Medulla oblongata (tissue), 1 donor: Measurements from ENCODE around the gene IL1A.

Experiments
- DNase-seq: peaks from one replicate; pipeline ENCODE4 v3.0.0-alpha.2; 2015; ENCODE audit errors: extremely low spot score

The IL1A gene

GRCh38 chr2:112818094-112818902 lies 34.0 kb upstream of the IL1A start:
- DNase-seq, result no peak

- DNase-seq, result no peak
These were observed 32.9 kb upstream of the IL1A start for GRCh38 chr2:112817082-112817689.

GRCh38 chr2:112814278-112814677 lies 30.0 kb upstream of the IL1A start:
- no peak for DNase-seq

DNA sequence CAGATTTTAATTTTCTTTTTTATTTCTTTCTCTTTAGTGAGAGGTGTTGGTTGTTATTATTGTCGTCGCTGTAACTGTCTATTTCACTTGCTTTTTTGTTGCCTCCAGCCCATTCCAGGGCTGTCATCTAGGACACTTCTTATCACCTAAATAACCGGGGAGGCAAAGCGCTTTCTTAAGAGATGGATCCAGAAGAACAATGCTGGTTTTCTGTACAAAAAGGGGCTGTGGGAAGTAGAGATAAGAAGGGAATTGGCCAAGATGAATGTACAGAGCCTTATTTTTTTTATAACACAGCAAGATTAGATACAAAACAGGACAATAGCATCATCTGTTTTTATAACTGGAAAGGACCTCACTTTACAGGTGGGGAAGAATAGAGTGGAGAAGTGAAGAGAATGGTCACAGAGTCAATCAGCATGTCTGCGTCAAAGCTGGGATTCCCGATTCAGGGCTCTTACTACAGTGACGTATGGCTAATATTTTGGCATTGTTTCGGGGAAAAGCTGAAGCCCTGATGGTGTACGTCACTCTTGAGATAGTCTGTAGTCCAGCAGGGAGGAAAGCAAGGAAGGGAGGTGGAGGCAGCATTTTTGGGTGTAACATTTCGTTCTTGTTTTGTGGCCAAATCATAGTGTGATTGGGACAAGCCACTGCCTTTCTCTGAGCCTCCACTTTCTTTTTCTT lies 29.1 kb upstream of the IL1A start:
- DNase-seq, result no peak

DNA sequence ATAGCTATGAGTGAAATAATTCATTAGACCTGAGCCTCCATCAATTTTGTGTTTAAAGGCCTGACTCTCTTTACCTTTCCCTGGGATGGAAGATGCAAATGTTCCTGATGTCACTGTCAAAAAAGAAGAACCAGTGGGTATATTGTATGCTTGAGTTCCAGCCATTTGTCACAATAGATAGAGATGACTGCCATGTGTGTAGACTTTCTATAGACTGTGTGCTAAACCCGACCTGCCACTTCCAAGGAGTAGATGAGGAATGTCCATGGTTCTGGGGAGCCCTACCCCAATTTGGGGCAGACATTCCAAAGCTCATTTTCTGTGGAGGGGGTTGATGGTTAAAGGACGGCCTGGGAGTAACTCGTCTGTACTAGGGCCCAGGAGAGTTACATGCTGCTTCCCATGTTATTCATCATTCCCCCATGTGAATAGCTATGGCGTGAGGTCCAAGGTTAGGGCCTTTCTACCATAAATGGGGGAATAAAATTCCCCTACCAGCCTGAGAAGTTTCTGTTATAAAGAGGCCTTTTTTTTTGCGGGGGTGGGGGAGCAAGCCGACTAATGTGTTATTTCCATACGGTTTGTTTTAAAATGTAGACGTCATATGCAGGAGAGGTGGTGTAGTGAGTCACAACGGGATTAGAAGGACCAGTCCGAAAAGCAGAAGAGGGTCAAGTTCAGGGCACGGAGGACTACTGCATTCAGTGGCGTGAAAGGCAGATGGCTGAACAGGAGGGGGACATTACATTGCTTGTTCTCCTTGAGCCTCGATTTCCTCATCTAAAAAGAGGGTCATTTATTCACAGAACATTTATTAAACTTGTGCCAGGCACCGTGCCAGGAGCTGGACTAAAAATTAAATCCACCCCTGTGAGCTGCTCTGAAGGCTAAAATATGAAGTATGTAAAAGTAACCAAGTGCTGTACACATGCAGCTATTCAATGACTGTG lies 28.3 kb upstream of the IL1A start:
- no peak for DNase-seq

GRCh38 chr2:112811841-112812306 lies 27.6 kb upstream of the IL1A start:
- no peak for DNase-seq

GRCh38 chr2:112811276-112811831 lies 27.1 kb upstream of the IL1A start:
- no peak for DNase-seq

- no peak for DNase-seq
These were observed 24.8 kb upstream of the IL1A start for GRCh38 chr2:112809112-112809511.

GRCh38 chr2:112807233-112807807 lies 23.0 kb upstream of the IL1A start:
- DNase-seq, result no peak

- DNase-seq, result no peak
These were observed 21.2 kb upstream of the IL1A start for GRCh38 chr2:112805542-112805941.

- no peak for DNase-seq
These were observed 19.6 kb upstream of the IL1A start for GRCh38 chr2:112803691-112804521.

- peak; percentile 29 for DNase-seq
These were observed 16.7 kb upstream of the IL1A start for GRCh38 chr2:112800881-112801583.

- peak; percentile 21 for DNase-seq
These were observed 15.0 kb upstream of the IL1A start for GRCh38 chr2:112798979-112799975.

DNA sequence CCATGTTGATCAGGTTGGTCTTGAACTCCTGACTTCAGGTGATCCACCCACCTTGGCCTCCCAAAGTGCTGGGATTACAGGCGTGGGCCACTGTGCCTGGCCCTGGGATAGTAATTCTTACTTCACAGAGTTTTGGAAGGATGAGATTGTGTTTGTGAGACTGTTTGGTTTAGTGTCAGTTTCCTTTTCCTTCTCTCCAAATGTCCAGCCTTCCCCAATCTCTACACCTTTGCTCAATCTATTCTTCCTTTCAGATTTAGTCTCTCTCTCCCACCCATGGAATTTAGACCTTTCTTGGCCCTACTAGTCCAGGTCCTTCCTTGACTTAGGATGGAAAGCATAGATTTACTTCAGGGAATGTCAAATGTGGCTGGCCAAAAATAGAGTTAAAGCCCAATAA lies 12.2 kb upstream of the IL1A start:
- no peak for DNase-seq

DNA sequence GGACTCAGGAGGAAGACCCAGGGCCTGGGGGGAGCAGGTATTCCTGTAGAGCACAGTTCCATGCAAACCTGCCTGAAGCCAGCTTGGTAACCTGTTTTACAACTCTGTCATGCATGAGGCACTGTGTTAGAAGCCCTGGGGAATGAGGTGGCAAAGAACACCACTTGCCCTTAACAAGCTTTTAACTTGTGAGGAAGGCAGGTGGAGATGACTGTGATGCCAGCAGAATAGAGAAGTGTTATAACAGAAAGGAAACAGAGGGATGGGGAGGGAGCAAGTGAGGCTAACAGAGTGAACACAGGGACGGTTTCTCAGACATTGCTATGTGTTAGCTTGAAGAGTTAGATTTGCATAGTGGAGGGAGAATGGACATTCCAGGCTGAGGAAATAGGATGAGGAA lies 11.5 kb upstream of the IL1A start:
- DNase-seq, result no peak

DNA sequence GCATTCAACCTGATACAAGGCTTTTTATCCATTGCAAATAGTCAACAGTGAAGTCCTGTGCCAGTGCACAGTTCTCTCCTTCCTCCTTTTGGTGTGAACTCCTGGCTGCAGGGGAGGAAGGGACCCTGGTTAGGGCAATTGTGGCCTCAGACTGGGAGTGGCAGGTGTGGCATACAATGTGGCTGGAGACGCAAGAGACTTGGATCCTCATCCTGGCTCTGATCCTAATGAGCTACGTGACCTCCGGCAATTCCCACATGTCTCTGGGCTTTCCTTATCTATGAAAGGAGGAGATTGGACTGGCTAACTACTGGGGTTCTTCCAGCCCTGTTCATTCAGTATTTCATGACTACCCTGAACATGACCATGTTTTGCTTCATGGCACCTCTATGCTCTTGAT lies 10.5 kb upstream of the IL1A start:
- DNase-seq, result no peak

- DNase-seq, result peak; percentile 72
These were observed 9.9 kb upstream of the IL1A start for GRCh38 chr2:112794131-112794733.
